Endothelial cell of umbilical vein (primary cell): ENCODE results near the gene PTRHD1. TPM values are rescaled to one million over a fixed set of nuclear protein-coding genes. Genes with fewer than 3 reads are reported as not detected.

ENCODE experiments used
- BruUV-seq: library from RNA; stranded (reverse); fragments of 400-500 nt; replicated peaks from 2 replicates; lab custom pipeline; 2021; lab: Mats Ljungman, UMichigan
- CTCF ChIA-PET: fragments of 300-600, 350-600 bp; sonication (Branson Sonifier 250); formaldehyde crosslinking; loops from one replicate; lab custom pipeline; 2021; ENCODE audit warnings: antibody characterized with exemption, inconsistent platforms; lab: Charles Lee
- POLR2A ChIA-PET: fragments of 300-600, 350-600 bp; sonication (Branson Sonifier 250); formaldehyde crosslinking; loops from one replicate; lab custom pipeline; 2021; ENCODE audit warnings: antibody characterized with exemption, inconsistent platforms; lab: Charles Lee
- DNase-seq: peaks from one replicate; pipeline ENCODE4 v3.0.0-alpha.2; 2011; ENCODE audit warnings: low read depth, low spot score
- FAIRE-seq: peaks from 2 replicates; lab custom pipeline; 2011; peaks lifted over from hg19 to GRCh38; lab: Jason Lieb, UNC
- H2AFZ ChIP-seq: 2 replicates; pipeline ENCODE4 v1.6.0; 2012; ENCODE audit warnings: low read depth, low read length, control low read depth, inconsistent platforms
- H3K27ac ChIP-seq: 2 replicates; pipeline ENCODE4 v1.5.1; 2011; ENCODE audit warnings: low read depth, mild to moderate bottlenecking, control low read depth, low read length, moderate library complexity; ENCODE audit not compliant: insufficient read depth
- H3K27me3 ChIP-seq, 2 experiments: 2 replicates each; pipeline versions ENCODE4 v1.6.0 to v1.6.1; 2011; ENCODE audit warnings: low read length in 2 of 2, mixed read lengths in 1 of 2; ENCODE audit not compliant: control insufficient read depth in 2 of 2, insufficient read depth in 2 of 2
- H3K36me3 ChIP-seq, 2 experiments: 2 replicates in 1 of 2; 3 replicates in 1 of 2; pipeline ENCODE4 v1.5.1; 2011; ENCODE audit warnings: low read length in 2 of 2, mild to moderate bottlenecking in 1 of 2, moderate library complexity in 1 of 2; ENCODE audit not compliant: control insufficient read depth in 2 of 2, insufficient read depth in 2 of 2; ENCODE audit errors: extremely low read depth in 1 of 2
- H3K4me1 ChIP-seq: 3 replicates; pipeline ENCODE4 v1.5.1; 2011; ENCODE audit warnings: mild to moderate bottlenecking, low read length; ENCODE audit not compliant: control insufficient read depth, insufficient read depth; ENCODE audit errors: extremely low read depth
- H3K4me2 ChIP-seq: 2 replicates; pipeline ENCODE4 v1.6.1; 2011; ENCODE audit warnings: low read length, control low read depth, mixed read lengths; ENCODE audit not compliant: insufficient read depth
- H3K4me3 ChIP-seq, 3 experiments: fragments of 200-600 bp in 1 of 3; sonication (generic), shearing (Covaris generic) in 1 of 3; replicated peaks in 1 of 3; 2 replicates each; pipeline ENCODE4 v1.5.1; 2011 to 2016; ENCODE audit warnings: control low read depth in 3 of 3, low read length in 3 of 3, mild to moderate bottlenecking in 2 of 3, inconsistent platforms in 1 of 3, low read depth in 1 of 3, moderate library complexity in 1 of 3; ENCODE audit not compliant: insufficient read depth in 1 of 3
- H3K79me2 ChIP-seq: 2 replicates; pipeline ENCODE4 v1.6.0; 2012; ENCODE audit warnings: low read length, inconsistent platforms; ENCODE audit not compliant: control insufficient read depth, insufficient read depth
- H3K9ac ChIP-seq: replicated peaks from 2 replicates; pipeline ENCODE3; 2011; ENCODE audit warnings: low read length, control low read depth; ENCODE audit not compliant: insufficient read depth; ENCODE audit errors: extremely low read depth
- H3K9me1 ChIP-seq: replicated peaks from 3 replicates; pipeline ENCODE4 v1.6.0; 2011; ENCODE audit warnings: mild to moderate bottlenecking, low read length; ENCODE audit not compliant: control insufficient read depth, insufficient read depth; ENCODE audit errors: extremely low read depth
- H3K9me3 ChIP-seq: replicated peaks from 2 replicates; pipeline ENCODE4 v1.5.1; 2012; ENCODE audit warnings: low read length, inconsistent platforms; ENCODE audit not compliant: control insufficient read depth, insufficient read depth
- H4K20me1 ChIP-seq: replicated peaks from 2 replicates; pipeline ENCODE3; 2011; ENCODE audit warnings: mild to moderate bottlenecking, low read length; ENCODE audit not compliant: control insufficient read depth, insufficient read depth; ENCODE audit errors: extremely low read depth
- EZH2 ChIP-seq: IDR thresholded peaks from 2 replicates; pipeline ENCODE4 v1.6.1; 2012; ENCODE audit warnings: borderline replicate concordance, low read depth, mild to moderate bottlenecking, moderate library complexity, low read length, inconsistent platforms; ENCODE audit not compliant: severe bottlenecking
- FOS ChIP-seq: IDR thresholded peaks from 2 replicates; pipeline ENCODE4 v1.6.1; 2011; ENCODE audit warnings: mild to moderate bottlenecking, low read length, moderate library complexity, borderline replicate concordance; ENCODE audit not compliant: insufficient read depth
- GATA2 ChIP-seq: IDR thresholded peaks from 2 replicates; pipeline ENCODE4 v1.7.0; 2011; ENCODE audit warnings: low read depth, mild to moderate bottlenecking, moderate library complexity, mixed read lengths, low read length; ENCODE audit not compliant: insufficient read length, insufficient read depth
- JUN ChIP-seq: IDR thresholded peaks from 2 replicates; pipeline ENCODE4 v1.6.1; 2011; ENCODE audit warnings: borderline replicate concordance, low read depth; ENCODE audit not compliant: insufficient read length, insufficient read depth
- MYC ChIP-seq: IDR thresholded peaks from one replicate; pipeline ENCODE4 v1.6.1; 2011; ENCODE audit warnings: mild to moderate bottlenecking, low read depth, low read length
- POLR2A ChIP-seq: IDR thresholded peaks from 2 replicates; pipeline ENCODE4 v1.6.1; 2012; ENCODE audit warnings: low read depth, mild to moderate bottlenecking, control low read depth, low read length
- POLR2AphosphoS5 ChIP-seq: IDR thresholded peaks from 2 replicates; pipeline ENCODE4 v1.6.1; 2012; ENCODE audit warnings: low read depth, mild to moderate bottlenecking, control low read depth, low read length, moderate library complexity; ENCODE audit not compliant: insufficient read depth
- dilution Hi-C: fragments of 300-500 bp; cut with MboI; formaldehyde crosslinking; loops from one replicate; pipeline ENCODE4 v1.15.0; 2019; ENCODE audit warnings: low sequenced_read_pairs; ENCODE audit not compliant: extremely low pct_ligation_motif_present
- intact Hi-C: fragments of 100-400 bp; cut with micrococcal nuclease; formaldehyde crosslinking; loops from one replicate; pipeline ENCODE4 v1.10.0; 2022
- polyA plus RNA-seq, 4 experiments: library from polyadenylated mRNA; depleted of rRNA in 3 of 4; stranded (reverse) in 3 of 4; unstranded in 1 of 4; fragments of >200 nt; gene quantifications; 2 replicates each; pipeline versions ENCODE4 v1.2.1 to v1.2.3, GENCODE V29; 2011 to 2012; ENCODE audit warnings: missing spikeins in 1 of 4
- total RNA-seq: library from RNA; stranded (reverse); gene quantifications from 2 replicates; pipeline ENCODE4 v1.2.3, GENCODE V29; 2021
- TF ChIP-seq, protein P1 (sequence below), 2 donors: IDR thresholded peaks; 1 replicate in 1 of 2; 2 replicates in 1 of 2; pipeline ENCODE4 v1.5.1; 2011; ENCODE audit warnings: low read length in 2 of 2, mild to moderate bottlenecking in 2 of 2, moderate library complexity in 2 of 2, control low read depth in 1 of 2, inconsistent platforms in 1 of 2, low read depth in 1 of 2; ENCODE audit not compliant: insufficient read depth in 1 of 2; ENCODE audit errors: extremely low read depth in 1 of 2
- TF ChIP-seq, protein P2 (sequence below): IDR thresholded peaks from 2 replicates; pipeline ENCODE4 v1.6.1; 2011; ENCODE audit not compliant: insufficient read depth, insufficient read length

Gene PTRHD1
- total and polyA plus RNA-seq, 2 donors (not counting 3 experiments of a cell fraction or from before 2014, with no cell fraction given), result 41.1 to 68.8 TPM

DNA sequence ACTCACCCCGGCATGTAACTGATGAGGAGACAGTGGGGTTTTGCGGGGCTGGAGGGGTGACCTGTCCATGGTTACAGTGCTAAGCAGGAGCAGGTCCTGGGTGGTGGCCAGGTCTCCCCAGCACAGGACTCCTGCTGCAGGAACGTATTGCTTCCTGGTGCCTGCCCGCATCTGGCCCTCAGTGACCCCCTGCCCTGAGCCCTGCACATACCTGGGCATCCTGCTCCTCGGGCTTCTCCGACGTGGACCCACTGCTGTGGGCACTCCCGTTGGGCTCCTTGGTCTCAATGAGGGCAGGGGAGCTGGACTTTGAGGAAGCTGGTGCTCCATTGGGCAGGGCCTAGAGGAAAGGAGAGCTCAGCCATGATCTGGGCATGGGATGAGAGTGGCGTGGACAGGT, 43.5 kb upstream of the PTRHD1 start:
- dilution Hi-C loops, result no loop called here
- TF ChIP-seq MYC, result no peak
- TF ChIP-seq, protein P1, sequence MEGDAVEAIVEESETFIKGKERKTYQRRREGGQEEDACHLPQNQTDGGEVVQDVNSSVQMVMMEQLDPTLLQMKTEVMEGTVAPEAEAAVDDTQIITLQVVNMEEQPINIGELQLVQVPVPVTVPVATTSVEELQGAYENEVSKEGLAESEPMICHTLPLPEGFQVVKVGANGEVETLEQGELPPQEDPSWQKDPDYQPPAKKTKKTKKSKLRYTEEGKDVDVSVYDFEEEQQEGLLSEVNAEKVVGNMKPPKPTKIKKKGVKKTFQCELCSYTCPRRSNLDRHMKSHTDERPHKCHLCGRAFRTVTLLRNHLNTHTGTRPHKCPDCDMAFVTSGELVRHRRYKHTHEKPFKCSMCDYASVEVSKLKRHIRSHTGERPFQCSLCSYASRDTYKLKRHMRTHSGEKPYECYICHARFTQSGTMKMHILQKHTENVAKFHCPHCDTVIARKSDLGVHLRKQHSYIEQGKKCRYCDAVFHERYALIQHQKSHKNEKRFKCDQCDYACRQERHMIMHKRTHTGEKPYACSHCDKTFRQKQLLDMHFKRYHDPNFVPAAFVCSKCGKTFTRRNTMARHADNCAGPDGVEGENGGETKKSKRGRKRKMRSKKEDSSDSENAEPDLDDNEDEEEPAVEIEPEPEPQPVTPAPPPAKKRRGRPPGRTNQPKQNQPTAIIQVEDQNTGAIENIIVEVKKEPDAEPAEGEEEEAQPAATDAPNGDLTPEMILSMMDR (IDR thresholded peaks at IDR 0.05; ENCODE audit: extremely low read depth in 1 of 2, insufficient read depth in 1 of 2, low read depth in 1 of 2, low read length in 2 of 2), result no peak
- TF ChIP-seq GATA2, result no peak
- no peak for TF ChIP-seq POLR2A
- TF ChIP-seq FOS, result no peak
- no peak for TF ChIP-seq POLR2AphosphoS5
- TF ChIP-seq, protein P2, sequence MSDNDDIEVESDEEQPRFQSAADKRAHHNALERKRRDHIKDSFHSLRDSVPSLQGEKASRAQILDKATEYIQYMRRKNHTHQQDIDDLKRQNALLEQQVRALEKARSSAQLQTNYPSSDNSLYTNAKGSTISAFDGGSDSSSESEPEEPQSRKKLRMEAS, result no peak
- no peak for TF ChIP-seq JUN
- TF ChIP-seq EZH2, result no peak
- ChIA-PET POLR2A (no interaction called here), CTCF (interaction anchor here (1.5 kb wide), 1 partner anchor 9 kb away, joined by 3 read pairs; no protein-coding TSS in a partner anchor)
- H3K9me3 ChIP-seq, result no peaks in the 10 kb centered on the region
- no peak overlapping the region for H3K27ac ChIP-seq
- no peak overlapping the region for H2AFZ ChIP-seq
- no peaks in the 10 kb centered on the region for H3K9me1 ChIP-seq
- DNase-seq, result no peak
- H3K4me1 ChIP-seq, result no peaks in the 10 kb centered on the region
- no peak for FAIRE-seq
- intact Hi-C loops, result no loop called here
- peaks cover 0 to 3% of the 10 kb centered on the region in 2 experiments for H3K36me3 ChIP-seq
- no TSS peak for BruUV-seq
- no peak overlapping the region for H3K4me3 ChIP-seq
- H3K79me2 ChIP-seq, result no peaks in the 10 kb centered on the region
- no peaks in the 10 kb centered on the region for H4K20me1 ChIP-seq
- no peak overlapping the region for H3K9ac ChIP-seq
- no peaks in the 10 kb centered on the region for H3K27me3 ChIP-seq
- H3K4me2 ChIP-seq, result no peak overlapping the region
